Stimulated activated naive B cell treated with anti-CD40 and anti-IgM and Interleukin-4, amounts not matched to agents 10 μg/mL and 1 μg/mL and 100 μg/mL, for 72 hours (primary cell): ENCODE results near the gene CCDC187.

Experiments
- ATAC-seq, 2 donors: fragments of 150-1000 bp; cut with Tn5 transposase; replicated peaks; 2 replicates each; pipeline ENCODE4 v1.10.0; 2021; ENCODE audit warnings: moderate library complexity in 1 of 2
- DNase-seq: peaks from one replicate; pipeline ENCODE4 v3.0.0; 2021
- H3K27ac Mint-ChIP-seq: one replicate; pipeline ENCODE4 v1.8.0; 2022; ENCODE audit warnings: mild to moderate bottlenecking, mixed read lengths
- H3K27me3 Mint-ChIP-seq, 2 donors: one replicate each; pipeline ENCODE4 v1.8.0; 2022; ENCODE audit warnings: mixed read lengths in 2 of 2
- H3K36me3 Mint-ChIP-seq, 2 donors: one replicate each; pipeline ENCODE4 v1.8.0; 2022; ENCODE audit warnings: mixed read lengths in 2 of 2, mild to moderate bottlenecking in 1 of 2
- H3K4me1 Mint-ChIP-seq, 2 donors: one replicate each; pipeline ENCODE4 v1.8.0; 2022; ENCODE audit warnings: mixed read lengths in 2 of 2, mild to moderate bottlenecking in 1 of 2
- H3K4me3 Mint-ChIP-seq, 2 donors: one replicate each; pipeline ENCODE4 v1.8.0; 2022; ENCODE audit warnings: mild to moderate bottlenecking in 2 of 2, mixed read lengths in 2 of 2, moderate library complexity in 1 of 2
- H3K9me3 Mint-ChIP-seq, 2 donors: one replicate each; pipeline ENCODE4 v1.8.0; 2022; ENCODE audit warnings: mixed read lengths in 2 of 2, mild to moderate bottlenecking in 1 of 2

CCDC187 gene

DNA sequence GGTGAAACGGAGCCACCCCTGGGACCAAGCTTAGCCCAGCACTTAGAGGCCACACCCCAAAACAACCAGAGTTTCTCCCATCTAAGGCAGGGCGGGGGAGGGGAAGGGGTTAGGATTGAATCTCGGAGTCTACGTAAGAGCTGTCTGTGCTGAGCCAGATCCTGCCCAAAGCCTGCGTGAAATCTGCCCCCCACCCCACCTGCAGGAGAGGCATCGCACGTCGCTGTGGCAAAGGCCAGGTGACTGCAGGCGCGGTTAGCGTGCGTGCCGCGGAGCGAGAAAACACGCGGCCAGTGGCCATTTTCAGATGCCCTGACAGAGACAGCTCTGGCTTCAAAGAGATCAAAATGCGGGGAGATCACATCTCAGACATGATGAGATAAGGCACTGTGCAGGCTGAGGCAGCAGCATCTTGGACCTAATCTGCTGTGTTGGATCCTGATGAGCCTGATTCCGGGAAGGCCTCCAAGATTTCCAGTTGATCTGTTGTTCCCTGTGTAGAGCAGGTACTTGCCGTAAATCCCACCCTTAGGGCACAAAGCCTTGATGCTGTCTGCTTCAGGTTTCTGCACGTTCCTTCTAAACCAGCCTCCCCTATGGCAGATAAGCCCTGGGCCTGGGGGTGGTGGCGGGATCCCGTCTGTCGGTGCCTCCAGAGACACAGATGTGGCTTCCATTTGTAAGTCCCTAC lies 55.8 kb downstream of the CCDC187 start:
- Mint-ChIP-seq H3K4me1 (peaks cover 13 to 35% of the 10 kb centered on the region in 2 donors), H3K36me3 (peaks cover 10 to 14% of the 10 kb centered on the region in 2 donors), H3K4me3 (no peak overlapping the region), H3K27me3 (peaks cover 1% of the 10 kb centered on the region in 2 donors), H3K9me3 (no peaks in the 10 kb centered on the region), H3K27ac (no peak overlapping the region)
- ATAC-seq (no peak), DNase-seq (no peak)

DNA sequence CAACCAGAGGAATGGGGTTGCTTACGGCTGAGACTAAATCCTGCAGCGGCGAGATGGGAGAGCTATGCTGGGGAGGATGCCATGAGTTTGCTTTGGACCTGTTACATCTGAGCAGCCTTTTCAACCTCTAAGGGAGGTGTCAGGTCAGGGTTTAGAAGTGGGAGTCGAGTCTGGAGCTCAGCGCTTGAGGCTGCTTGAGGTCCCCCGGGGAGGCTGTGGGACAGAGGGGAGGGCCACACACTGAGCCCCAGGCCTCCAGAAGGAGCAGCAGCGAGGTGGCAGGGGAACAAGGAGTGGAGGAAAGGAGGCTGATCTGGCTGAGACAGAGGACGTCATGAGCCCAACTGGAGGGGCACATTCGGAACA lies 56.4 kb downstream of the CCDC187 start:
- peaks cover 18 to 41% of the 10 kb centered on the region in 2 donors for H3K4me1 Mint-ChIP-seq
- ATAC-seq (no peak), DNase-seq (no peak)
- H3K36me3 Mint-ChIP-seq = peaks cover 14 to 18% of the 10 kb centered on the region in 2 donors
- H3K27ac Mint-ChIP-seq = no peak overlapping the region
- H3K9me3 Mint-ChIP-seq = no peaks in the 10 kb centered on the region
- H3K4me3 Mint-ChIP-seq = no peak overlapping the region
- H3K27me3 Mint-ChIP-seq = no peaks in the 10 kb centered on the region

DNA sequence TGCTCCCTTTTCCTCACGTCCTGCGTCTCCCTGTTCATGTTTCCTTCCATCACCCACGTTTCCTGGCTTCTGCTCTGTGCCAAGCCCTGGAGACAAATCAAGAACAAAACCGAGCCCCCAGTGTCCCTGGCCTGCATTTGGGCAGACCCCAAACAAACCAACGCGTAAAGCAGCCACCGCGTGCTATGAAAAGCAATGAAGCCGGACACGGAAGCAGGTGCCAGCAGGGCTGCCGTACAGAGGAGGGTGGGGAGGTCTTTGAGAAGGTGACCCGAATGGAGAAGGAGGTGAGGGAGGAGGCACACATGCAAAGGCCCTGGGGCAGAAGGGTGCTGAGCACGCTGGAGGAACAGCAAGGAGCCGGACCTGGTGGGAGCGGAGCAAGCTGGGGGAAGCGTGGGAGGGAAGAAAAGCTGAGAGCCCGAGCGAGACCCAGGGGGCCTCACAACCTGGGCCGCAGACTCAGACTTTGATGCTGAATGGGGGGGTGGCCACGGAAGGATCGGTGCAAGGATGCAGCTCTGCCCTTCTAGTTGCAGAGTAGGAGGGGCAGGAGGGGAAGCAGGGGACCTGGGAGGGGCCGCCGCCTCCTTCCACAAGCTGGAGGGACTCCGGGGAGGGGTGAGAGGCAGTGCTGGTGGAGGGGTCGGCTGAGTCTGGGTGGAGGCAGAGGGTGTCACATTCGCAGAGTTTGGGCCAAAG lies 56.9 kb downstream of the CCDC187 start:
- Mint-ChIP-seq H3K36me3 (peaks cover 17 to 22% of the 10 kb centered on the region in 2 donors), H3K4me1 (peaks cover 21 to 46% of the 10 kb centered on the region in 2 donors), H3K27me3 (no peaks in the 10 kb centered on the region), H3K4me3 (no peak overlapping the region), H3K9me3 (no peaks in the 10 kb centered on the region), H3K27ac (no peak overlapping the region)
- no peak for ATAC-seq
- no peak for DNase-seq

DNA sequence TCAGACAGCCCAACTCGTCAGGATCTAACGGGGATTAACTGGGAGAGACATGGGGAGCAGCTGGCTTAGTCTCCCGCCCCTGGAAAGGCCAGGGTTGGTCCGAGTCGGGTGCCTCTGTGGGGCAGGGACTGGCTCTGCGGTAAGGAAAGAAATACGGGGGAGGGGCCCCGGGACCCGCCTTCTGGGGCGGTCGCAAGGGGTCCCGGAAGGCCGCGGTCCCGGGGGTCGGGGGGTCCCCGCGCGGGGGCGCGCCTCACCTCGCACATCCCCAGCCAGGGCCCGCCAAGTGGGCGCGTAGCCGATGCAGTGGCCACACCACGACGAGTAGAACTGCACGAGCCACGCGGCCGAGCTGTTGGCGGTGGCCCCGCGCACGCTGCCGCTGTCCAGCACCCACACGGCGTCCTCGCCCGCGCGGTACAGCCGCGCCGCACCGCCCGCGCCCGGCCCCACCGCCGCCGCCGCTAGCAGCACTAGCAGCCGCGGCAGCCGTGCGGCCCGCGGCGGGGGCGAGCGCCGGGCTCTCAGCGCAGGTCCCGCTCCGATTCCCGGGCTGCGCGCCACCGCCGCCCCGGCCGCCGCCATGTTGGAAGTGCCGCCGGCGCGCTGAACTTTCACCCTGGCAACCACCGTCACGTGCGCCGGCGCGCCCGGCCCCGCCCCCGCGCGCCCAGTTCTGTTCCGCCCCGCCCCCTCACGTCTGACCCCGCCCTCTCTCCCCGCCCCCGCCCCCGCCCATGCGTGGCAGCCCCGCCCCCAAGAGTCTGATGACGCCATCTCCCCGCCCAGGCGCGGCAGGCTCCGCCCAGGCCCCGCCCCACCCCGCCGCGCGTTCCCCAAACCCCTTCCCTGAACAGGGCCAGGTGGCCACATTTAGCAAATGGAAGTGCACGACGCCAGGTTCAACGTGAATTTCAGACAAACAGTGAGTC lies 58.4 kb downstream of the CCDC187 start, which contains the start of gene QSOX2:
Gene QSOX2, minus strand, starts transcription at position 594 of the 932 bp plus-strand sequence. Its CDS starts 9 bp downstream, at position 585.
- Mint-ChIP-seq H3K36me3 (peaks cover 27 to 36% of the 10 kb centered on the region in 2 donors), H3K27ac (peak within 1 kb of the TSS; percentile 97), H3K9me3 (no peaks in the 10 kb centered on the region), H3K4me1 (peaks cover 36 to 61% of the 10 kb centered on the region in 2 donors), H3K27me3 (no peaks in the 10 kb centered on the region), H3K4me3 (peak within 1 kb of the TSS; percentile 93 to 97)
- peak; percentile 52 to 65 for ATAC-seq
- DNase-seq = peak; percentile 74

DNA sequence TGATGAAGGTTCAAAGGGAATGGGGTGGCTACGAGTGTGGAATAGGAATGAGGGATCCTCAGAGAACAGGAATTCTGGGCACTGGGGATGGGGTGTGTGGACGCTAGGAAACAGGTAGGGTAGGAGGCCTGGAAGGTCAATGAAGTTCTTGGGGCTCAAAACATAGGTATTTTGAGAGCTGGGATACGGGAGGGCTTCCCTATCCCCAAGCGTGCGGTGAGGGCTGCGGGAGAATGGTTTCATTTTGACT lies 59.0 kb downstream of the CCDC187 start:
- H3K9me3 Mint-ChIP-seq = no peaks in the 10 kb centered on the region
- no peaks in the 10 kb centered on the region for H3K27me3 Mint-ChIP-seq
- H3K4me1 Mint-ChIP-seq = peaks cover 40 to 67% of the 10 kb centered on the region in 2 donors
- H3K36me3 Mint-ChIP-seq = peaks cover 27 to 36% of the 10 kb centered on the region in 2 donors
- ATAC-seq (no peak), DNase-seq (no peak)
- peak overlapping the region; percentile 97 for H3K27ac Mint-ChIP-seq
- H3K4me3 Mint-ChIP-seq = peak overlapping the region; percentile 93 to 97

DNA sequence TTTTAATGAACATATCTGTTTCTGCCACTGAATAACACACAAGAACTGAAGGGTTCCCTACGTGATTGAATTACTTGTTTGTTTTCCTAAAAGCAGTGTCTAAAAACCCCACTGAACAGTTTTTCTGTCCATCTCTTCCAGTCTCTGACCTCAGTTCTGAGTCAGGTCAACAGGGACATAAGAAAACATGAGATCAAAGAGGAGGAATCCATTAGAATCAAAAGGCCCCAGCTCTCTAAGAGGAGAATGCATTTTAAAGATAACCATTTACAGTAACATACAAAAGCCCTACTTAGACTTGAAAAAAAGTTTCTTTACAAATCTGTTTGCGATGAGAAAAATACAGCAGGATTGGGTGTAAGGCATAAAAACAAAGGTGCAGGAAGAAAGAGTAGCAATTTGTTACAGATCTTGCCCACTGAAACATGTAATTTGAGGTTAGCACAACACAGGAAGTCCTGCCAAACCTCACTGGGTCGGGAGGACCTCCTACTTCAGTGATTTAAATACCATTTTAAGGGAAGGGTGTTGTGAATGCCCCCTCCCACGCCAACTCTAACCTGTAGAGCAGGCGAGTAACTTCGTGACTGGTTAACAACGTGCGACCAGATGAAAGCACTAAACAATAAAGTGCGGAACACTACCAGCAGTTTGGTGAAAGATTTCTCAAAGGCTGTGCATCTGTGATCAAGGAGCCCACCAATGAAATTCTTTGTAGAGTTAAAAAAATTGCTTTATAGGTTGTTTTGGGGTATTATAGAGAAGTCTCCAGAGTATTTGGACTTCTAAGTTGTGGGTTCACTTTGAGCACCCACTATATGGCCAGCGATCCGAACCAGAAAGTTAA lies 59.5 kb downstream of the CCDC187 start:
- DNase-seq (peak; percentile 82), ATAC-seq (peak; percentile 80 to 81)
- no peaks in the 10 kb centered on the region for H3K27me3 Mint-ChIP-seq
- peak overlapping the region; percentile 97 for H3K27ac Mint-ChIP-seq
- peaks cover 45 to 73% of the 10 kb centered on the region in 2 donors for H3K4me1 Mint-ChIP-seq
- peak overlapping the region; percentile 93 to 97 for H3K4me3 Mint-ChIP-seq
- no peaks in the 10 kb centered on the region for H3K9me3 Mint-ChIP-seq
- peaks cover 27 to 41% of the 10 kb centered on the region in 2 donors for H3K36me3 Mint-ChIP-seq

DNA sequence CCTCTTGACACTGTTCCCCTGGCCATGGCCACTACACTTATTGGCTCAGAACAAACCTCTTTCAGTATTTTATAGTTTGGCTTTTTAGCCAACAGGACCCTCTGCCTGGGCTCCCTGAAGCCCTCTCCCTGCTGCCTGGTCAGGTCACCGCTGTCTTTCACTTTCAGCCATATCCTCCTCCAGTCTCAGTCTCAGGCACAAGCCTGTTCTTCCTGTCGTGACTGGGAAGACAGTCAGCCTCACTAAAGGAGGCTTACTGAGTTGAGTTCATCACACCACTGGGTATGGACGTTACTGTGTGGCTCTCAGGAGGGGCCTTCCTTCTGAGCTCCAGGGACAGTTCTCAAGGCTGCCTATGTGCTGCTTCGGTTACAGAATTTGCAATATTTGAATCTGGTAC lies 60.3 kb downstream of the CCDC187 start:
- H3K27ac Mint-ChIP-seq = peak overlapping the region; percentile 97
- no peaks in the 10 kb centered on the region for H3K9me3 Mint-ChIP-seq
- peaks cover 27 to 42% of the 10 kb centered on the region in 2 donors for H3K36me3 Mint-ChIP-seq
- H3K4me3 Mint-ChIP-seq = peak overlapping the region; percentile 93 to 97
- H3K27me3 Mint-ChIP-seq = no peaks in the 10 kb centered on the region
- DNase-seq = no peak
- H3K4me1 Mint-ChIP-seq = peaks cover 52 to 80% of the 10 kb centered on the region in 2 donors
- ATAC-seq = no peak

DNA sequence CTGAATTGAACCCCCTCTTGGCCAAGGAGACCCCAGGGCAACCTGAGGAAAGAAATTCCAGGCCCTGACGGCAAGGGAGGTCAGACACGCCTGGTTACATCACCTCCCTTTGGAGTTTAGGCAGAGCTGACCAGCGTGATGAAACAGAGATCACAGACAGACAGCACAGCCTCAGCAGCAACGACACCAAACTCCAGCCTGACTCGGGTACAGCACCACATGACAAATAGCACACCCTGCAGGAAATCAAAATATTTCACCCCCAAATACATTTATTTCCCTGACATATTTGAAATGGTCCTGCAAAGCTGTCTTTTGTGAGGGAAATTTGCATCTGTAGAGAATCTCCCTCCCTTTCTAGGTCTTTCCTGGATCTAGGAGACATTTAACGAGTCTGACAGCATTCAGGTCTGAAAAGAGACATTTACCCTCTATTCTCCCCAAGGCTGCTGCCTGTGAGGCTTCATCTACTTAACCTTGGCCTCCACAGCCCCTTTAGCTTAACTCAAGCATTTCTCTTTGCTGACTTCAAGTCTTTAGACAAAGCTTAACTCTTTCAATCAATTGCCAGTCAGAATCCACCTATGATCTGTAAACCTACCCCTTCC lies 60.9 kb downstream of the CCDC187 start:
- H3K4me1 Mint-ChIP-seq = peaks cover 58 to 86% of the 10 kb centered on the region in 2 donors
- H3K36me3 Mint-ChIP-seq = peaks cover 32 to 42% of the 10 kb centered on the region in 2 donors
- no peaks in the 10 kb centered on the region for H3K9me3 Mint-ChIP-seq
- no peak for ATAC-seq
- no peak for DNase-seq
- H3K27me3 Mint-ChIP-seq = no peaks in the 10 kb centered on the region
- H3K4me3 Mint-ChIP-seq = peak overlapping the region; percentile 93 to 97
- H3K27ac Mint-ChIP-seq = peak overlapping the region; percentile 97

DNA sequence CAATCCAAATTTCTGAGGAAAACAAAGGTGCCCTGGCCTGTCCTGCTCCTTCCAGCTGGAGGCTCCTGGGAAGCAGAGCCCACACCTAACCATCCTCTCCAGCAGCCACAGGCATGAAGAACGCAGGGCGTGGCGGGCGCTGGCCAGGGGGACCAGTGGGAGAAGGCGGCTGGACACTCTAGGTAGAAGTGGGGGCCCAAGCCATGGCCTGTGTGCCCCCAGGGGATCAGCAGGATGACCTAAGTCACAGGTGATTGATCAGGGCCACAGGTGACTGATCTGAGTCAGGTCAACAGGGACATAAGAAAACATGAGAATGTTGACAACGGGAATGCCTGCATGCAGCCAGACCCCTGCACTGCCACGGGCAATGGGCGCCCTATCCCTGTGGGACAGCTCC lies 61.6 kb downstream of the CCDC187 start:
- ATAC-seq = no peak
- Mint-ChIP-seq H3K36me3 (peaks cover 38 to 46% of the 10 kb centered on the region in 2 donors), H3K4me1 (peaks cover 63 to 89% of the 10 kb centered on the region in 2 donors), H3K4me3 (peak overlapping the region; percentile 93 to 97), H3K9me3 (no peaks in the 10 kb centered on the region), H3K27ac (peak overlapping the region; percentile 65), H3K27me3 (no peaks in the 10 kb centered on the region)
- DNase-seq = no peak

DNA sequence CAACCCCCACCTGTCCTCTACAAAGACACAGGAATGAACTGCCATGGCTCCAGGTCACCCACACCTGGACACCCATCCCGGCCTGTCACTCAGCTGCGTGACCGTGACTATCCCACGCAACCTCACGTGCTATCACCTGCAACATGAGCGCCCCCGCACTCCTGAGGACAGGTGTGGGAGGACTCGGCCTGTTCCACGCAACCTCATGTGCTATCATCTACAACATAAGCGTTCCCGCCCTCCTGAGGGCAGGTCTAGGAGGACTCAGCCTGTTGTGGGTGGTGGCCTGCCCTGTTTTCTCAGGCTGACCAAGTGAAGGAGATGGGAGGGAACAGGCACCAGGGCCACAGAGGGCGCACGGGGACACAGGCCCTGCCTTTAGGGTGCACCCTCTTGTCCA lies 62.4 kb downstream of the CCDC187 start:
- Mint-ChIP-seq H3K27me3 (no peaks in the 10 kb centered on the region), H3K36me3 (peaks cover 38 to 46% of the 10 kb centered on the region in 2 donors), H3K27ac (peak overlapping the region; percentile 65), H3K9me3 (no peaks in the 10 kb centered on the region), H3K4me1 (peaks cover 63 to 85% of the 10 kb centered on the region in 2 donors), H3K4me3 (peak overlapping the region; percentile 41 to 93)
- no peak for ATAC-seq
- no peak for DNase-seq

DNA sequence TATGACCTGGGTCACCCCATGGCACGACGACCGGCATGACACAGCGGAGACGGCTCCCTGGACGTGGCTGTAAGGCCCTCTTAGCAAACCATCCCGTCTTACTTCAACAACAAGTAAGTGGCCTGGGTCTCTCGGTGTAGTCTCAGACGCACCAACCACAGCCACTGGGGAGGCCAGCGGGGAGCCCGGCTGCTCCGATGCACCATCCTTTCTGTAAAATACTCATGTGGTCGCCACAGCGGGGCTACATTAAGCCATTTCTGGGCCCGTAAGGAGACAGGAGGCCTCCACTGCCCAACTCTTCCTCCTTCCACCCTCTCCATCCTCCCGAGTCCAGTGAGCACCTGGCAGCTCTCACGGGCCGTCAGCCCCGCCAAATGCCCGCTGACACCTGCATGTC lies 63.0 kb downstream of the CCDC187 start:
- peaks cover 62 to 88% of the 10 kb centered on the region in 2 donors for H3K4me1 Mint-ChIP-seq
- H3K9me3 Mint-ChIP-seq = no peaks in the 10 kb centered on the region
- ATAC-seq (no peak), DNase-seq (no peak)
- no peaks in the 10 kb centered on the region for H3K27me3 Mint-ChIP-seq
- H3K36me3 Mint-ChIP-seq = peaks cover 39 to 52% of the 10 kb centered on the region in 2 donors
- H3K27ac Mint-ChIP-seq = peak overlapping the region; percentile 65
- H3K4me3 Mint-ChIP-seq = peak overlapping the region; percentile 41 to 93

DNA sequence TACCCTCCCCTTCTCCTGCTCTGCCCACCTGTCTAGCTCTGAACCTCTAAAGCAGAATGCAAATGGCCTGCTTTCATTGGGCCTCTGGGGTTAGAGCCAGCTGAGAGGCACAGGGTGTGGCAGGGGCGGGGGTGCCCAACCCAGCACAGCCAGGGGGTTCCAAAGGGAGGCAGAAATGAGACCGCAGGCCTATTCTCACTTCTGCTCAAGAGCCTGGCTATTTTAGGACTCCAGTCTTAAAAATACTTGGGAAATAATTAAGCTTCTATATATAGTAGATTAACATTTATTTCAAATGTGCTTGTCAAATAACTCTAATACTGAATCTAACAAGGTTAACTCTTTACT lies 63.9 kb downstream of the CCDC187 start:
- peaks cover 63 to 94% of the 10 kb centered on the region in 2 donors for H3K4me1 Mint-ChIP-seq
- DNase-seq (peak; percentile 68), ATAC-seq (peak; percentile 83 to 84)
- H3K4me3 Mint-ChIP-seq = peak overlapping the region; percentile 78 to 93
- H3K27ac Mint-ChIP-seq = peak overlapping the region; percentile 82
- H3K36me3 Mint-ChIP-seq = peaks cover 49 to 59% of the 10 kb centered on the region in 2 donors
- H3K9me3 Mint-ChIP-seq = no peaks in the 10 kb centered on the region
- H3K27me3 Mint-ChIP-seq = no peaks in the 10 kb centered on the region
